Islet of Langerhans (tissue), 1 donor: Measurements from ENCODE around the gene SPATA25.
"Not testable (repeated sequence)": the region's sequence is repeated elsewhere in the genome, so short reads cannot be mapped to it uniquely, and the experiment has no call there.

Experiments
- FAIRE-seq: peaks from one replicate; lab custom pipeline; 2011; peaks lifted over from hg19 to GRCh38; lab: Jason Lieb, UNC

SPATA25 gene

DNA sequence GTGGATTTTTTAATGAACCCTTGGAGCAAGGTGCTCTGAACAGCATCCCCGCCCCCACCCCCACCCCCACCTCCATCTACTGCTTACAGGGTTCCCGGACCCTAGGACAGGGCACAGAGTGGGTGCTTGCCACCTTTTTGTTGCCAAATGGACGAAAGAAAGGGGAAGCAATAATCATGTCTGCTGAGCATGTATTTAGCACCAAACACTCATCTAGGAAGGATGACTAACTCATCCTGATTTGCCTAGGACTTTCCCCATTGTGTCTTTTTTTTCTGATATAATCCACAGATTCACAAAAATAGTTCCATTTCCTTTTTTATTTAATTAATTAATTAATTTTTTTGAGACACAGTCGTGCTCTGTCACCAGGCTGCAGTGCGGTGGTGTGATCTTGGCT is 25.7 kb upstream of the SPATA25 start:
- FAIRE-seq, result no peak

DNA sequence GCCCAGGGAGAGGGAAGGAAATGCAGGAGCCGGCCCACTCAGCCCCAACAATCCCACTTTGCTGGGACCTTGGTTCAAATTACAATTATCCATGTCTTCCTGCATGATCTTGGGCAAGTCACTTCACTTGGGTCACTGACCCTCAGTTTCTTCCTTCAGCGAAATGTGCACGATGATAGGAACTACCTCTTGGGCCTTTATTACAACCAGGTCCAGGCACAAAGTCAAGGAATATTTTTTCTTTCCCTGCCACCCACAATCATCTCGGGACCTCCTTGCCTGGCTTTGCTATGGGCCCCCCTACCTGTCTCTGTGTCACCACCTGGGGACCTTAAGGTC is 24.9 kb upstream of the SPATA25 start:
- FAIRE-seq, result no peak

DNA sequence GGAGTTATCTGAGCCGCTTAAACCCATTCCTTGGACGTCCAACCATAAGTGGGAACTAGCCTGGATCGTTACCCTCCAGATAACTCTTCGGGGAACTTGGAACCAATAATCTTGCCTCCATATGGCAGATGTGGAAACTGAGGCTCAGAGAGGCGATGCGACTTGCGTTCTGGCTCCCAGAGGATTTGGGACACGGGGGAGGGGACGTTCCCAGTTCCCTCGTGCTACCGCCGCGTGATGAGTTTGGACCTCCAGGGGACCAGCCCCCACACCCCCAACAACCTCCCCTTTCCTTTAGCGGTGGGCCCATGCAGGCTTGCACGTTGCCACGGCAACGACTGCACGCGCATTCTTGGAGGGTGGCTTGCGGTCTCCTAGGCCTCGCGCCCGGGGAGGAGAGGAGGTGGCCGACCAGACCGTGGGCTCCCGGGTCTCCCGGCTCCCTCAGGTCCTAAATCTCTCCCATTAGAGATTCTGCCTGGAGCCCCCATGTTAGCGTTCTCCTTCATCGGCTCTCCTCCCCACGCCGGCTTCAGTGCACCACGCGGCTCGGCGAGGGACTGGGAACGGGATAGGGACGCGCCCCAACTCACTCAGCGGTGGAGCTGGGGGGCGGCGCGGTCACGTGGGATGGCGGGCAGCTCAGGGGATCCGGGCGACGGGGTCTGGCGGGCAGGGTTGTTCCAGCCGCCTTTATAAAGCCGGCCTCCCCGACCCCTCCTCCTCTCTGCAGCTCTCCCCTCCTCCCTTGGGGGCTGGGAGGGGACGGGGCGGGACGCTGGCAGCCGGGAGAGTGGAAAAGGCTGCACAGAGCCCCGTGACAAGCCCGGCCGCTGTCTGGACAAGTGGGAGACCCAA is 24.3 kb upstream of the SPATA25 start, which contains the start of gene PLTP:
TSS of gene PLTP (minus strand) at position 670 of the 858 bp plus-strand sequence. CDS start 703 bp downstream, outside the sequence.
- FAIRE-seq, result no peak

DNA sequence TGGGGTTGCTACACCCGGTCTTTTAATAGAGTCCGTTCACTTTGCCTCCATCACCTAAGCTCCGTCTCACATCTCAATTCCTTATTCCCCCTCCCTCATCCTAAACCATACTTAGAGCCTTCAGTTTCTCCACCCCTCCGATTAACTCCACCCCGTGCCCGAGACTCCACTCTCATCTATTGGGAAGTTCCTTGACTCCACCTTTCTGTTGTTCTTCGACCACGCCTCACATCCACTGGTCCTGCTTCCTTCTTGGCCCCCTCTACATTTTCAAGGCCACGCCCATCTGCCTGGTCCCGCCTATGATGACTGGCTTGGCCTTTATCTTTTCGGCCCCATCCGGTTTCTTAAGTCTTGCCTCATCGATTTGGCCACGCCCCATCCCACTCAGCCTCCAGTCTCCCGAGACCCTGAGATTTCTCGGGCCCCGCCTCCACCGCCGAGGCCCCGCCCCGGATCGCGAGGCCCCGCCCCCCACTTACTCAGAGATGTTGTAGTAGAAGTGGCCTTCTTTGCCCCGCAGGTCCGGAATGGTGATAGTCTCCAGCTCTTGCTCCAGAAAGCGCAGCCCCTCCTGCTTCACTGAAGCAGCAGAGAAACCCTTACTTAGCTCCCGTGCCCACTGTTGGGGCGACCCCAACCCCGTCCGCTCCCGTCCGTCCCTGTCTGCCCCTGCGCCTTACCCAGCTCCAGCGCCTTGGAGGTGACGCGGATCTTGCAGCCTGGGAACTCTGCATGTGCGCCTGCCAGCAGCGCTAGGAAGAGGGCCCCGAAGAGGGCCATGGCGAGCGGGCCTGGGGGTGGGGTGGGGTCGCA is 23.5 kb upstream of the SPATA25 start:
- no peak for FAIRE-seq

DNA sequence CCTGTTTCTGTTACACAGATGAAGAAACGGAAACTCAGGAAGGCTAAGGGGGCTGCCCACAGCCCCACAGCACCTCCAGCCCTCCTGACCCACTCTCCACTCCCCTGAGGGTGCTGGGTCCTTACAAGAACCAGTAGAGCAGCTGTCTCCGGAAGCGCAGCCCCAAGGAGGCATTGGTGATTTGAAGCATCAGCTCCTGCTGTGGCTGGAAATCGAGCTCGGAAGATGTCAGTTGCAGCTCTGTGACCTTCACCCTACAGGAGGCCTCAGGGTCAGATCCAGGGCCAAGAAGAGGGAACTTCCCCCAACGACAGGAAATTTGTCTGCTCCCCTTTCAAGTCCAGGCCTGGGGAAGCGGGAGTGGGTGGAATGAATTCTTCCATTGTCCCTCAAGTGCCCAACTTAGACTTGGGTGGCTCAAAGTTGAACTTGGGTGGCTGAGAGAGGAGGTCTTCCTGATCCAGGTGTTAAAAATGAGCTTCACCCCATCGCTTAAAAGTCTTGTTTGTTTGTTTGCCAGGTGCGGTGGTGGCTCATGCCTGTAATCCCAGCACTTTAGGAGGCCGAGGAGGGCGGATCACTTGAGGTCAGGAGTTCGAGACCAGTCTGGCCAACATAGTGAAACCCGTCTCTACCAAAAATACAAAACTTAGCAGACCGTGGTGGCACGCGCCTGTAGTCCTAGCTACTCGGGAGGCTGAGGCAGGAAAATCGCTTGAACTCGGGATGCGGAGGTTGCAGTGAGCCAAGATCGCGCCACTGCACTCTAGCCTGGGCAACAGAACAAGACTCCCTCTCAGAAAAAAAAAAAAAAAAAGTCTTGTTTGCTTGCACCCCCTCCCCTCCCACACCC is 22.6 kb upstream of the SPATA25 start:
- FAIRE-seq, result no peak

DNA sequence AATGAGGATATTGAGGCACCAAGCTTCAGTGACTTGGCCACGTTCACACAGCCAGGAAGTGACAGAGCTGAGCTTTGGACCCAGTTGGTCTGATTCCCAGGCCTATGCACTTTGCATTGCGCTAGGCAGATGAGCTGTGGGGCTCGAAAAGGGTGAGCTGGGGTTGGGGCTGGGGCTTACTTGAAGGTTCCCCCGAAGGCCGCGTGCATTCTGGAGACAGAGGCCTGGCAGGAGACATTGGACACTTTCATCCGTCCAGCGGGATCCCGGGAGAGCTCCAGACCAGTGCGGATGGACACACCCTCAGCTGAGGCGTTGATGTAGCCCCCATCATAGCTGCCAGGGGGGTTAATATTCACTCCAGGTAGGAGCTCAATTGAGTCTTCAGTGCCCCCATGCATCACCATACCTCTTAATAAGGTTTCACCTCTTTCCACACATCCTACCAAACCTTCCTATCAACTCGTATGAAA is 21.9 kb upstream of the SPATA25 start:
- no peak for FAIRE-seq

DNA sequence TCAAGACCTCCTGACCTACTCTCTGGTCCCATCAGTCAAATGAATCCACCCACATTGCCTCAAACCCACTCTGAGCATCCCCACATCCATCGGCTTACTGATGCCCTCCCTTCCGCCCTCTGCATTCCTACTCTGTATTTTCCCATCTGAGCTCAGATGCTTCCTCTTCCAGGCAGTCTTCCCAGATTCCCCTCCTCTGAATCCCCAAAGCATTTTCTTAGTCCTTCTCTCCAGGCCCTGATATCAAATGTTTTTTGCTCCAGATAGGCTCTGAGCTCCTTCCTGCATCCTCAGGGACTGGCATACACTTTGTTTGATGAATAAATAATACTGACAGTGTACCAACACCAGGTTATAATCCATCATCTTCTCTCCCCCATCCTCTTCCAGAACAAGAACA is 20.7 kb upstream of the SPATA25 start:
- FAIRE-seq, result no peak

DNA sequence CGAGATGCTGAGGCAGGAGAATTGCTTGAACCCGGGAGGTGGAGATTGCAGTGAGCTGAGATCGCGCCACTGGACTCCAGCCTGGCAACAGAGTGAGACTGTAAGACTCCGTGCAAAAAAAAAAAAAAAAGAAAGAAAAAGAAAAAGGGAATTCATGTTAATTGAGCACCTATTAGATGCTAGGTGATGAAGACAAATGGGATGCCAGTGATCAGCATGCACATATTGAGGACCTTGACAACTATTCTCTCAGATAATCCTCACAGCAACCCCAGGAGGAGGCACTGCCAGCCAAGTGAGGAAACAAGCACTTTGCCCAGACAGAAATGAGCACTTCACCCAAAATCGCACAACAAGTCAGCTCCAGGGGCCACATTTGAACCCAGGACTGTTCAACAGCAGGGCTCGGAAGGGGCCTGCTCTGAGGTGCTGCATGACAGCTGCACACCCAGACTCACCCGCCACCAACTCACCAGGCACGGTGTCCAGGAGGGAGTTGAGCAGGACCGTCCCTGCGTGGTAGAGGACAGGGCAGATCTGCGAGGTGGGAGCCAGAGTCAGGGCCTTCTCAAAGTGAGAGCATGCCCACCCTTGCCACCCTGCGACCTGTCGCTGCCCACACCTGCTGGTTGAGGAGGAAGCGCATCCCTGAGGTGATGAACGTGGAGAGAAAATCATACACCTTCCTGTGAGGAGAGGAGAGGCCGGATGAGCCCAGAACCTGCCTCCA is 20.0 kb upstream of the SPATA25 start:
- no peak for FAIRE-seq

DNA sequence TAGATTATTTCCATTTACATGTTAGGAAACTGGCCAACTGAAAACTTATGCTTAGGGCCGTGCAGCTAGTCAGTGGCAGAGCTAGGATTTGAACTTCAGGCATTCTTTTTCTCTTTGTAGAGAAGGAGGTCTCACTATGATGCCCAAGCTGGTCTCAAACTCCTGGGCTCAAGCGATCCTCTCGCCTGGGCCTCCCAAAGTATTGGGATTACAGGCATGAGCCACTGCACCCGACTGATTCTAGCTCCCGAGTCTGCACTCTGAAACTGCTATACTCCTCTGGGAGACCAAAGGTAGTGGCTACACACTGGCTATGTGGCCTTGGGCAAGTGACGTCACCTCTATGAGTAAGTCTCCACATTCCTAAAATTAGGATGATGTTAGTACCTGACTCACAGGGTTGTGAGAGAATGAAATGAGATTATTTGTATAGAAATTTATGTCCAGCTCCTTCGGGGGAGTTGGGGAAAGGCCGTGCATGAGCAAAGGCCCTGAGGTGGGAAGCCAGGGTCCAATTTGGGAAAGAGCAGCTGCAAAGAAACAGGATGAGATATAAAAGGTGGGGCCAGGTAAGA is 18.2 kb upstream of the SPATA25 start:
- no peak for FAIRE-seq

DNA sequence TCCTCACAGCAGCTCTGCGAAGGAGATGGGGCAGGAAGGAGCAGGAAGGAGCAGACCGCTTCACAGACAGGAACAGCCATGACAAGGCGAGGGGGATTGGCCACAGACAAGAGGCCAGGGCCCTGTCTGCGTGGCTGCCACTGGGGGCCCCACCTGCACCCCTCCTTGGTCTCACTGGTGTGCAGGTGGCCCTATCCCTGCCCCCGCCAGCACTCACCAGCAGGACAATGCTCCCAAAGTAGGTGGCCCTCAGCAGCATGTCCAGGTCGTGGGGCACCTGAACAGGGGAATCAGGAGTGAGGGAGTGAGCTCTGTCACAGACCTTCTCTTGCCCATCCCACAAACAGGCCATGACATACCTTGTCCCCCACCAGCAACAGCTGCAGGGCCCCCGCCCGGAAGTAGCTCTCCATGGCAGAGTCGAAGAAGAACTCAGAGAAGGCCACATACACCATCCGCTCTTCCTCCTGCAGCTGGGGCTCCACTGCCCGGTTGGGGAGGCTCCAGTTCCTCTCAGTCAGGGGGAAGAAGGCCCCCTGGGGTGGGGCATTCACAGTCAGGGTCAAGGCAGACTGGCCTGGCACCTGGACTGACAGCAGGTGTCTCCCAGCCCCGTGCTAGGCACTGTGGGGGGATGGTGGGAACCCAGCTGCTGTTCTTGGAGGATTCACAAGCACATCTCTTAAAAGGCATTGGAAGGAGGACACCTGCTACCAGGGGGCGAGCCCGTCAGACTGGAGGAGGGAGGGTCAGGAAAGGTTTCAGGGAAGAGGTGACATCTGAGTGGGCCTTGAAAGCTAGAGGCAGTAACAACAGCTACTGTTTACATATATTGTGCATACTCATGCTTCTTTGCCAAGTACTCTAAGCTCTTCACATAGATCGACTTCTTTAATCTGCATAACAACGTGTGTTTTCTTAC is 17.4 kb upstream of the SPATA25 start:
- no peak for FAIRE-seq

DNA sequence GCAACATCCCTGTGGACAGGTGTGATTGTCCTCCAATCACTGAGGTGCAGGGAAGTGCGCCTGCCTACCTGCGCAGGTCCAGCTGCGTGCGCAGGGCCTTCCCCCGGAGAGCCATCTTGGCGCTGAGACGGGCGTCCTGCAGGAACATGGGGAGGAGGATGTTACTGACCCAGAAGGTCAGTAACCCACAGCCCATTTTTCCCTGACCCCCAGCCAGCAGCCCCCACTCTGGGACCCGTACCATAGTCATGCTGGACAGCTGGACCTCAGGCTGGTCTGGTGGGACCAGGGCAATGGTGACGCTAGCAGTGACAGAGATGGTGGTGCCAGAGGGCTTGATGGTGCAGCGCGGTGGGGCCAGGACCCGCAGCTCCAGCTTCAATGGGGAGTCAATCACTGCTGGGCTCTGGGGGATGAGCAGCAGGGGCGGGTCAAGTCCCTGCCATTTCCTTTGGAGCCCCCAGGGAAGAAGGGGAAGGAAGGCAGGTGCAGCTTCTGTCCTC is 14.8 kb upstream of the SPATA25 start:
- FAIRE-seq, result no peak

DNA sequence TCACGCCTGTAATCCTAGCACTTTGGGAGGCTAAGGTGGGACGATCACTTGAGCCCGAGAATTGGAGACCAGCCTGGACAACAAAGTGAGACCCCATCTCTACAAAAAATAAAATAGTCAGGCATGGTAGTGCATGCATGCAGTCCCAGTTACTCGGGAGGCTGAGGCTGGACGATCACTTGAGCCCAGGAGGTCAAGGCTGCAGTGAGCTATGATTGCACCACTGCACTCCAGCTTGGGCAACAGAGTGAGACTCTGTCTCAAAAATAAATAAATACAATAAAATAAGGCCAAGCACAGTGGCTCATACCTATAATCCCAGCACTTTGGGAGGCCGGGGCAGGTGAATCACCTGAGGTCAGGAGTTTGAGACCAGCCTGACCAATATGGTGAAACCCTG is 13.9 kb upstream of the SPATA25 start:
- not testable (repeated sequence) for FAIRE-seq

DNA sequence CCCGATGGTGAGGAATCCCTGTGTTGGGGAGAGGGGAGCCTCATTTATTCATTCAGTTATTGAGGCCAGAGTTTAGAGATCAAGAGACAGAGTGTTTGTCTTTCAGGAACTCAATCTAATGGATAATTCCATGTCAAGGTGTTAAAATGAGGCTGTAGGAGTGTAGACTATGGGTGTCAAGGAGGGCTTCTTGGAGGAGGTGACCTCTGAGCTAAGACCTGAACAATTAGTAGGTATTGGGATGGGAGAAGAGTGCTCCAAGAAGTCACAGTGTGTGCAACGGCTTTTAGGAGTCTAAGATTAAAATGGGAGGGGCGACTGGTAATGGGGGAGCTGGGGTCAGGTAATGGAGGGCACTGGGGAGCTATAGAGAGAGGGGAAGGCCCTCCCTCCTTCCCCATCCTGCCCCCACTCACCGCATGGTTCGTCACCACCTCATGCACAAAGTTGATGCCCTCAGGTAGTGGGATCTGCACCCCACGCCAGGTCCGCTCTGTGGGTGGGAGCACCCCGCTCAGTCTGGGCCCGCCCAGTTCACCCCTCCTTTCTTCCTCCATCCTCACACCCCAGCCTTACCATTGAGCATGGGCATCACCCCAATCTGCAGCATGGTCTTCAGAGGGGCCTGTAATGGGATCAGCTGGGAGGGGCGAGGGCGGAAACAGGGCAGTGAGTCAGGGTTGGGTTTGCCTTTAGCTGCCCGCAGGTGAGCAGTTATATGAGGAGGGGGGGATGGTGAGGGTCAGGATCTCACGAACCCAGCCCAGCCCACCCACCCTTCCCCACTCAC is 11.8 kb upstream of the SPATA25 start:
- FAIRE-seq, result no peak

DNA sequence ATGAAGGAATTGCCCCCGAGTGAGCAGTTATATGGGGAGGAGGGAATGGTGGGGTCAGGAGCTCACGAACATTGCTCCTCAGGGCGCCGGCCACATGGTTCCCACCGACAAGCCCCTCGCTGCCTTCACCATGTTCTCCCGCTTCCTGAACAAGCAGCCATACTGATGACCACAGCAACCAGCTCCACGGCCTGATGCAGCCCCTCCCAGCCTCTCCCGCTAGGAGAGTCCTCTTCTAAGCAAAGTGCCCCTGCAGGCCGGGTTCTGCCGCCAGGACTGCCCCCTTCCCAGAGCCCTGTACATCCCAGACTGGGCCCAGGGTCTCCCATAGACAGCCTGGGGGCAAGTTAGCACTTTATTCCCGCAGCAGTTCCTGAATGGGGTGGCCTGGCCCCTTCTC is 10.9 kb upstream of the SPATA25 start:
- no peak for FAIRE-seq

DNA sequence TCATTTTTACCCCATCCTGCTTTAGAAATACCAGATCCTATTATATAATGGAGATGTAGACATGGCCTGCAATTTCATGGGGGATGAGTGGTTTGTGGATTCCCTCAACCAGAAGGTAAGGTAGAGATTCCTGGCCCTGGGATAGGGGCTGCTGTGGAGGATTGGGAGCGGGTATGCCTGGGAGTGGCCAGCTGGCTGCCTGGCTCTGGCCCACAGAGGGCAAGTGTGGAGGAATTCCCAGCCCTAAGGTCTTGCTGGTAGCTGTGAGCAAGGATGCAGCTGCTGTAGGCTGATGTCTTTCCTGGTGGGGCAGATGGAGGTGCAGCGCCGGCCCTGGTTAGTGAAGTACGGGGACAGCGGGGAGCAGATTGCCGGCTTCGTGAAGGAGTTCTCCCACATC is 10.3 kb upstream of the SPATA25 start:
- FAIRE-seq, result no peak

DNA sequence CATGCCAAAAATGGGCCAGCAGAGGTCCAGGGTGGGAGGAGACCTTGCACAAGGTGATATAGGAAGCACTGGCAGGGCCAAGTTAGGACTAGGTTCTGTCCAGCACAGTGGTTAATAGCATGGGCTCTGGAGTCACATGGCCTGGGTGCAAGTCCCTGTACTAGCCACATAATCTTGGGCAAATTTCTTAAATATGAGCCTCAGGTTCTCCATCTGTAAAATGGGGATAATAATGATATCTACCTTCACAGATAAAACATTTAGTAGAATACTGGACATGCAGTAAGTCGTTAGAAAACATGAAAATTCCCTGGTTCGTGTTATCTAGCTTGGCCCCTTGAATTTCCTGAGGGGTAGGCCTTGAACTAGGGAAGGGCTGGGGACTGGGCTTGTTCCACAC is 9.9 kb upstream of the SPATA25 start:
- no peak for FAIRE-seq

DNA sequence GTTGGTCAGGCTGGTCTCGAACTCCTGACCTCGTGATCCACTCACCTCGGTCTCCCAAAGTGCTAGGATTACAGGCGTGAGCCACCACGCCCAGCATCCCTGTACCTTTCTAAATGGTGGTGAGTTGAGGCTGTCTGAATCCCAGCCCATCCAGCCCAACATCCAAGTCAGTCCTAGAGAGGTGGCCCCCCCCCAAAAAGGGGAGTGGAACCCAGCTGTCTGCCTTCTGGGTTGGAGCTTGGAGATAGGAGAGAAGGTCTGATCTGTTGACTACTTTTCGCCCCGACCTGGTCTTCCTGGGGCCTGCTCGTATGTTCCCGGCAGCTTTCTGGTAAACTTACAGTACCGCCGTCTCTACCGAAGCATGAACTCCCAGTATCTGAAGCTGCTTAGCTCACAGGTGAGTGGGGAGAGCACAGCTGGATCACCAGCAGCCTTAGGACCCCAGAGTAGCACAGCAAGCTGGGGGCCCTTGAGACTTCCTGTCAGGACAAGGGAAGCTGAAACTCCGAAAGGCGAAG is 9.3 kb upstream of the SPATA25 start:
- no peak for FAIRE-seq

DNA sequence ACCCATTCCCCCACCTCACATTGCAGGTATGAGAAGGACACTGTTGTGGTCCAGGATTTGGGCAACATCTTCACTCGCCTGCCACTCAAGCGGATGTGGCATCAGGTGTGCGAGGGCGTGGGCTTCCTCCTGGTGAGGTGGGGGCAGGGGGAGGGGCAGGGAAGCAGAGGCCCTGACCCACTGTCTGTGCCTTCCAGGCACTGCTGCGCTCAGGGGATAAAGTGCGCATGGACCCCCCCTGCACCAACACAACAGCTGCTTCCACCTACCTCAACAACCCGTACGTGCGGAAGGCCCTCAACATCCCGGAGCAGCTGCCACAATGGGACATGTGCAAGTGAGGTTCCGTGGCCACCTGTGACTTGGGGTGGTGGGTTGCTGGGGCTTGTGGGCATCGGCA is 7.4 kb upstream of the SPATA25 start:
- FAIRE-seq, result no peak

DNA sequence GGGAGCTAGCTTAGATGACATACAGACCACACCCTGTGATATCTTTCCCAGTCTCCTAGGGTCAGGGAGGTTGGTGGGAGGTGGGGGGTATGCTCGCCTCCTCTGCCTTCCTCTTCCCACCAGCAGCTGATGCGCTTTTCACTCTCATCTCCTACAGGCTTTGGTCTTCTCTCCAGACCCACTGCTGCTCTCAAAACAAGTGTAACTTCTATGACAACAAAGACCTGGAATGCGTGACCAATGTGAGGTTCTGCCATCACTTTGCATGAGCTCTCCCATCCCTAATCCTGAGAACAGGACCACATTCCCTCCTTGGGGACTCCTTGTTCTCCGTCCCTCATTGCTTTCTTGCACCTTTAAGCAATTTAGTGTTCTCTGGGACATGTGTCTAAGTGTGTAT is 6.4 kb upstream of the SPATA25 start:
- no peak for FAIRE-seq
